Amygdala (tissue), 56 donors: ENCODE measurements around the gene U2AF1L4.
"Not testable (repeated sequence)": the region's sequence is repeated elsewhere in the genome, so short reads cannot be mapped to it uniquely, and the experiment has no call there.

Source experiments
- DNase-seq, 56 donors: peaks; one replicate each; lab custom pipeline; 2025; lab: John Stamatoyannopoulos, UW

U2AF1L4 gene

GRCh38 chr19:35782589-35782988 is 37.4 kb upstream of the U2AF1L4 start:
- no peak for DNase-seq

- no peak for DNase-seq
Measured at GRCh38 chr19:35781650-35782049, 36.4 kb upstream of the U2AF1L4 start.

- DNase-seq: no peak
Measured at GRCh38 chr19:35780717-35781116, 35.5 kb upstream of the U2AF1L4 start.

GRCh38 chr19:35780058-35780457 is 34.8 kb upstream of the U2AF1L4 start:
- no peak for DNase-seq

GRCh38 chr19:35779033-35779432 is 33.8 kb upstream of the U2AF1L4 start:
- DNase-seq: no peak

GRCh38 chr19:35777961-35778360 is 32.7 kb upstream of the U2AF1L4 start:
- no peak for DNase-seq

GRCh38 chr19:35777086-35777841 is 32.0 kb upstream of the U2AF1L4 start:
- DNase-seq: peak in 23 of 56 donors; percentile 9 to 55 (median 34)

- peak in 3 of 56 donors; percentile 18 to 33 (median 28) for DNase-seq
Measured at GRCh38 chr19:35776102-35776788, 31.0 kb upstream of the U2AF1L4 start.

- DNase-seq: peak; percentile 56 to 99 (median 95)
Measured at GRCh38 chr19:35775298-35776101, 30.3 kb upstream of the U2AF1L4 start, which contains the start of gene ARHGAP33. Gene ARHGAP33, plus strand, starts transcription at chr19:35775564. Its CDS starts 95 bp downstream, at chr19:35775659.

GRCh38 chr19:35775046-35775297 is 29.8 kb upstream of the U2AF1L4 start:
- no peak for DNase-seq

- no peak for DNase-seq
Measured at GRCh38 chr19:35774274-35775045, 29.2 kb upstream of the U2AF1L4 start.

GRCh38 chr19:35773020-35773806 is 28.0 kb upstream of the U2AF1L4 start:
- no peak for DNase-seq

- DNase-seq: not testable (repeated sequence)
Measured at GRCh38 chr19:35772362-35772761, 27.1 kb upstream of the U2AF1L4 start.

- DNase-seq: no peak
Measured at GRCh38 chr19:35768082-35768421, 22.8 kb upstream of the U2AF1L4 start.

- no peak for DNase-seq
Measured at GRCh38 chr19:35767288-35768081, 22.3 kb upstream of the U2AF1L4 start.

GRCh38 chr19:35766571-35767104 is 21.4 kb upstream of the U2AF1L4 start:
- no peak for DNase-seq

GRCh38 chr19:35764432-35765315 is 19.5 kb upstream of the U2AF1L4 start:
- DNase-seq: no peak
